Glutamatergic neuron (in vitro differentiated cells): Measurements from ENCODE around the gene SV2A. TPM values are rescaled to one million over a fixed set of nuclear protein-coding genes. Genes with fewer than 3 reads are reported as not detected.
"Not testable (repeated sequence)": the region's sequence is repeated elsewhere in the genome, so short reads cannot be mapped to it uniquely, and the experiment has no call there.

Source experiments
- DNase-seq: peaks from one replicate; pipeline ENCODE4 v3.0.0; 2022
- H3K27ac Mint-ChIP-seq: one replicate; pipeline ENCODE4 v1.8.0; 2020; ENCODE audit warnings: mild to moderate bottlenecking, mixed read lengths, inconsistent platforms; ENCODE audit not compliant: unreplicated experiment
- H3K27me3 Mint-ChIP-seq: one replicate; pipeline ENCODE4 v1.8.0; 2020; ENCODE audit warnings: mild to moderate bottlenecking, moderate library complexity, mixed read lengths, inconsistent platforms; ENCODE audit not compliant: unreplicated experiment
- H3K36me3 Mint-ChIP-seq: one replicate; pipeline ENCODE4 v1.8.0; 2020; ENCODE audit warnings: mild to moderate bottlenecking, mixed read lengths, inconsistent platforms; ENCODE audit not compliant: unreplicated experiment
- H3K4me1 Mint-ChIP-seq: one replicate; pipeline ENCODE4 v1.8.0; 2020; ENCODE audit warnings: mild to moderate bottlenecking, low read depth, mixed read lengths, inconsistent platforms; ENCODE audit not compliant: unreplicated experiment
- H3K4me3 Mint-ChIP-seq: one replicate; pipeline ENCODE4 v1.8.0; 2020; ENCODE audit warnings: mild to moderate bottlenecking, mixed read lengths, inconsistent platforms; ENCODE audit not compliant: unreplicated experiment
- H3K9me3 Mint-ChIP-seq: one replicate; pipeline ENCODE4 v1.8.0; 2020; ENCODE audit warnings: mild to moderate bottlenecking, moderate library complexity, mixed read lengths, inconsistent platforms; ENCODE audit not compliant: unreplicated experiment
- total RNA-seq: library from RNA; stranded (reverse); fragmentation: NEBNext Ultra II Directional; extraction: Animal tissue kit (Norgen Biotek cat#: 25700); gene quantifications from one replicate; pipeline ENCODE4 v1.2.1, GENCODE V29; 2021; ENCODE audit not compliant: unreplicated experiment
- TF ChIP-seq, protein P1 (sequence below): fragments of 200-600 bp; sonication (generic); IDR thresholded peaks from one replicate; pipeline ENCODE4 v1.5.0; 2021; ENCODE audit not compliant: partially characterized antibody, unreplicated experiment

SV2A gene
- total RNA-seq, 1 donor from 2014 or later = 34.9 TPM

DNA sequence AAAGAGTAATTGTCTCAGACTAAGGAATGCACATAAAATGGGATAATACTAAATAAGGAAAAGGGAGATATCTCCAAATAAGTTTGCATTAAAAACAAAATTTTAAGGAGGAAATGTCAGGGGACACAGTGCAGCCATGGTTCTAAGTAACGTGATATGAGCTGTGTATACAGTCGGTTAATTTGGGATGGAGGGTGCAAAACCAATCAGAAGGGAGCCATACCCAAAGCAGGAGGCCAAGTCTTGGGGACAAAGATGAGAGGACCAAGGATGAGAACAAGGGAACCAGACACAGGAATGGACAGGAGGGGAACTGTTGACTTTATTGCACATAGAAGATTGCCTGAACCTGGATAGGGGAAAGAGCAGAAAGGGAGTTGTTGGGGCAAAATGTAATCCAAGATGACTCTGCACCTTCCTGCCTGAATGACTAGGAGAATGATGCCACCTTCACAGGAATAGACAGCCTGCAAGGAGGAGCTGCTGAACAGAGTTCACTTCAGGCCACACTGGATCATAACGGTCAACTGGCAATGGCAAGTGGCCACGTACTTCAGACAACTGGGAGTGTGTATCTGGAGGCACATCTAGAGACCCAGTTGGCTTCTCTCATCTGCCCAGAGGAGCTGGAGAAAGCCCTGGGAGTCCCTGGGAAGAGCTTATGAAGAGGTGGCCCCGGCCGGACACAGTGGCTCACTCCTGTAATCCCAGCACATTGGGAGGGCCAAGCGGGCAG lies 40.3 kb downstream of the SV2A start:
- TF ChIP-seq, protein P1, sequence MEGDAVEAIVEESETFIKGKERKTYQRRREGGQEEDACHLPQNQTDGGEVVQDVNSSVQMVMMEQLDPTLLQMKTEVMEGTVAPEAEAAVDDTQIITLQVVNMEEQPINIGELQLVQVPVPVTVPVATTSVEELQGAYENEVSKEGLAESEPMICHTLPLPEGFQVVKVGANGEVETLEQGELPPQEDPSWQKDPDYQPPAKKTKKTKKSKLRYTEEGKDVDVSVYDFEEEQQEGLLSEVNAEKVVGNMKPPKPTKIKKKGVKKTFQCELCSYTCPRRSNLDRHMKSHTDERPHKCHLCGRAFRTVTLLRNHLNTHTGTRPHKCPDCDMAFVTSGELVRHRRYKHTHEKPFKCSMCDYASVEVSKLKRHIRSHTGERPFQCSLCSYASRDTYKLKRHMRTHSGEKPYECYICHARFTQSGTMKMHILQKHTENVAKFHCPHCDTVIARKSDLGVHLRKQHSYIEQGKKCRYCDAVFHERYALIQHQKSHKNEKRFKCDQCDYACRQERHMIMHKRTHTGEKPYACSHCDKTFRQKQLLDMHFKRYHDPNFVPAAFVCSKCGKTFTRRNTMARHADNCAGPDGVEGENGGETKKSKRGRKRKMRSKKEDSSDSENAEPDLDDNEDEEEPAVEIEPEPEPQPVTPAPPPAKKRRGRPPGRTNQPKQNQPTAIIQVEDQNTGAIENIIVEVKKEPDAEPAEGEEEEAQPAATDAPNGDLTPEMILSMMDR = no peak
- no peak for DNase-seq
- peak overlapping the region; percentile 28 for H3K27ac Mint-ChIP-seq

GRCh38 chr1:149873060-149873459 lies 44.6 kb downstream of the SV2A start:
- not testable (repeated sequence) for DNase-seq, H3K9me3 Mint-ChIP-seq, H3K27me3 Mint-ChIP-seq, H3K4me3 Mint-ChIP-seq, H3K27ac Mint-ChIP-seq, H3K4me1 Mint-ChIP-seq, H3K36me3 Mint-ChIP-seq

More for the DNA sequence above, 40.3 kb downstream of the SV2A start:
- H3K9me3 Mint-ChIP-seq = no peaks in the 10 kb centered on the region
- no peaks in the 10 kb centered on the region for H3K4me1 Mint-ChIP-seq
- no peaks in the 10 kb centered on the region for H3K36me3 Mint-ChIP-seq
- H3K4me3 Mint-ChIP-seq = no peak overlapping the region
- H3K27me3 Mint-ChIP-seq = peaks cover 2% of the 10 kb centered on the region

- H3K4me3 Mint-ChIP-seq, H3K4me1 Mint-ChIP-seq: not testable (repeated sequence)
Observed at GRCh38 chr1:149866887-149867286, 50.8 kb downstream of the SV2A start.

DNA sequence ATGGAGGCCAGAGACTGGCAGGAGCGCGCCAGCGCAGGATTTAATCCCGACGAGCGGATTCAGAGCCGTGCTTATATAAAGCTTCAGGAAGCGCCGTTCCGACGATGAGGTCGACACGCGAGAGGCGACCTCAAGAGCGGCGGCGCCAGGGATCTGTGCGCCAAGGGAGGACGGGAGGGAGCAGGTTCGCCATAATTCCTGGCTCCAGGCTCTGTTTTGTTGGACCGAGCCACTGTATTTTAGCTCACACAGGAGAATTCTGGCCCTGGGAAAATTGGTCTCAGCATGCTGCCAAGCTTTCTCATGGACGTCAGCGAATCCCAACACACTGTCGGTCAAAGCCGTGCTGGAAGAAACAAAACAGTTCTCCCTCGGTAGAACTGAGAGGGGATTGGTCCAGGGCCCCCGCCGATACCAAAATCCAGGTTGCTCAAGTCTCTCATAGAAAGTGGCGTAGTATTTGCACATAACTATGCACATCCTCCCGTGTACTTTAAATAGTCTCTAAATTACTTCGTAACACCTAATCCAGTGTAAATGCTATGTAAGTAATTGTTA lies 56.1 kb downstream of the SV2A start:
- H3K36me3 Mint-ChIP-seq, H3K27me3 Mint-ChIP-seq, H3K4me1 Mint-ChIP-seq, H3K27ac Mint-ChIP-seq, H3K4me3 Mint-ChIP-seq, H3K9me3 Mint-ChIP-seq, DNase-seq: not testable (repeated sequence)

More at GRCh38 chr1:149866887-149867286, 50.8 kb downstream of the SV2A start:
- not testable (repeated sequence) for H3K27me3 Mint-ChIP-seq, H3K36me3 Mint-ChIP-seq, H3K9me3 Mint-ChIP-seq, DNase-seq, H3K27ac Mint-ChIP-seq

GRCh38 chr1:149860684-149861496 lies 56.8 kb downstream of the SV2A start:
- not testable (repeated sequence) for H3K27ac Mint-ChIP-seq, H3K4me3 Mint-ChIP-seq, DNase-seq, H3K9me3 Mint-ChIP-seq, H3K4me1 Mint-ChIP-seq, H3K27me3 Mint-ChIP-seq, H3K36me3 Mint-ChIP-seq

GRCh38 chr1:149860271-149860670 lies 57.4 kb downstream of the SV2A start:
- not testable (repeated sequence) for H3K27me3 Mint-ChIP-seq, DNase-seq, H3K36me3 Mint-ChIP-seq, H3K4me3 Mint-ChIP-seq, H3K4me1 Mint-ChIP-seq, H3K9me3 Mint-ChIP-seq, H3K27ac Mint-ChIP-seq

Other genes starting within 250 kb of the SV2A start
- not detected for gene FCGR1A, start 135.2 kb downstream of the SV2A start, total RNA-seq
- gene BOLA1, start 18.3 kb downstream of the SV2A start, total RNA-seq = 6.4 TPM
- gene SF3B4, start 10.0 kb upstream of the SV2A start, total RNA-seq = 47.3 TPM
- 2.6 TPM for gene MTMR11, start 19.0 kb upstream of the SV2A start, total RNA-seq
- 15.4 TPM for gene OTUD7B, start 92.9 kb upstream of the SV2A start, total RNA-seq
- 60.0 TPM for gene VPS45, start 149.9 kb upstream of the SV2A start, total RNA-seq
- 142 TPM for gene PLEKHO1, start 232.1 kb upstream of the SV2A start, total RNA-seq